Lung (tissue), 12 donors: Measurements from ENCODE around the gene SLC4A11. TPM values are rescaled to one million over a fixed set of nuclear protein-coding genes. Genes with fewer than 3 reads are reported as not detected.
"Not testable (repeated sequence)": the region's sequence is repeated elsewhere in the genome, so short reads cannot be mapped to it uniquely, and the experiment has no call there.

Experiments used
- ATAC-seq: fragments of 200-7000 bp; cut with Tn5 transposase; one replicate; pipeline ENCODE4 v1.9.1; 2020; ENCODE audit warnings: moderate number of reproducible peaks; ENCODE audit not compliant: insufficient read depth, low FRiP score
- DNase-seq, 3 donors: peaks; one replicate each; pipeline ENCODE4 v3.0.0-alpha.2; 2013 to 2017
- H3K27ac ChIP-seq, 2 donors: one replicate each; pipeline ENCODE4 v1.5.1; 2013; ENCODE audit warnings: mild to moderate bottlenecking in 2 of 2, moderate library complexity in 2 of 2, control low read depth in 1 of 2, inconsistent platforms in 1 of 2, low read depth in 1 of 2, low read length in 1 of 2
- H3K27me3 ChIP-seq, 3 donors: one replicate each; pipeline ENCODE4 v1.5.1; 2013; ENCODE audit warnings: low read length in 2 of 3; ENCODE audit not compliant: control insufficient read depth in 3 of 3, insufficient read depth in 3 of 3
- H3K36me3 ChIP-seq, 4 donors: one replicate each; pipeline ENCODE4 v1.5.1; 2013; ENCODE audit warnings: low read length in 4 of 4, mild to moderate bottlenecking in 1 of 4, moderate library complexity in 1 of 4; ENCODE audit not compliant: control insufficient read depth in 4 of 4, insufficient read depth in 4 of 4
- H3K4me1 ChIP-seq, 5 donors: one replicate each; pipeline ENCODE4 v1.5.1; 2013; ENCODE audit warnings: low read length in 5 of 5, mild to moderate bottlenecking in 2 of 5, moderate library complexity in 1 of 5; ENCODE audit not compliant: control insufficient read depth in 5 of 5, insufficient read depth in 5 of 5
- H3K4me3 ChIP-seq: one replicate; pipeline ENCODE4 v1.5.1; 2013; ENCODE audit warnings: mild to moderate bottlenecking, control low read depth, moderate library complexity
- H3K9ac ChIP-seq, 2 donors: one replicate each; pipeline ENCODE4 v1.5.1; 2013; ENCODE audit warnings: low read length in 2 of 2, control low read depth in 1 of 2; ENCODE audit not compliant: insufficient read depth in 1 of 2
- H3K9me3 ChIP-seq, 4 donors: one replicate each; pipeline ENCODE4 v1.5.1; 2013; ENCODE audit warnings: low read length in 3 of 4, mild to moderate bottlenecking in 1 of 4, moderate library complexity in 1 of 4; ENCODE audit not compliant: control insufficient read depth in 4 of 4, insufficient read depth in 3 of 4
- CTCF ChIP-seq: IDR thresholded peaks from 2 replicates; pipeline ENCODE4 v1.5.1; 2012; ENCODE audit warnings: mild to moderate bottlenecking; ENCODE audit errors: control extremely low read depth, extremely low read depth
- WGBS, 2 donors: extraction: QIAGEN DNeasy Blood & Tissue Kit; methylation state at CpG; one replicate each; pipeline ENCODE4 v1.1.7; 2013; 5-methylcytosine and 5-hydroxymethylcytosine counted together
- polyA plus RNA-seq, 2 donors: library from polyadenylated mRNA; stranded (reverse); fragments of 200-250 nt; gene quantifications; one replicate each; pipeline ENCODE4 v1.2.1, GENCODE V29; 2013
- total RNA-seq, 2 donors: library from RNA; depleted of rRNA in 1 of 2; stranded (reverse); fragments of >200 nt in 1 of 2; gene quantifications; one replicate each; pipeline ENCODE4 v1.2.1, GENCODE V29; 2014 to 2021
- donor health status: control.
- donor health status: control.
- donor health status: Bipolar disorder and iron deficiency.
- donor health status: healthy.
- donor health status: DM: yes; HTN: yes; CAD: no.

Gene SLC4A11
- total and polyA plus RNA-seq, 4 donors: 0.40 to 8.8 (median 4.7) TPM

GRCh38 chr20:3190681-3191111 lies 48.3 kb downstream of the SLC4A11 start:
- no peaks in the 10 kb centered on the region for H3K4me1 ChIP-seq
- peaks cover 0 to 2% (median 0%) of the 10 kb centered on the region in 4 donors for H3K9me3 ChIP-seq
- ATAC-seq: no peak
- H3K36me3 ChIP-seq: peaks cover 12 to 54% (median 26%) of the 10 kb centered on the region in 4 donors
- TF ChIP-seq CTCF: no peak
- H3K27me3 ChIP-seq: no peaks in the 10 kb centered on the region
- no peak overlapping the region for H3K4me3 ChIP-seq
- no peak overlapping the region for H3K27ac ChIP-seq
- 94 to 95% methylated on average over 14 of the region's 14 CpGs for WGBS, 2 donors
- no peak overlapping the region for H3K9ac ChIP-seq
- no peak for DNase-seq

- no peak for DNase-seq
- 89 to 91% methylated on average over 4 of the region's 4 CpGs for WGBS, 2 donors
- H3K4me1 ChIP-seq: no peaks in the 10 kb centered on the region
- no peak overlapping the region for H3K4me3 ChIP-seq
- no peaks in the 10 kb centered on the region for H3K27me3 ChIP-seq
- no peak overlapping the region for H3K27ac ChIP-seq
- ATAC-seq: no peak
- no peak for TF ChIP-seq CTCF
- H3K36me3 ChIP-seq: peaks cover 11 to 44% (median 18%) of the 10 kb centered on the region in 4 donors
- H3K9me3 ChIP-seq: peaks cover 0 to 2% (median 0%) of the 10 kb centered on the region in 4 donors
- no peak overlapping the region for H3K9ac ChIP-seq
These were observed 49.3 kb downstream of the SLC4A11 start for GRCh38 chr20:3189561-3190131.

- no peak for DNase-seq
- 88 to 95% methylated on average over 3 of the region's 3 CpGs for WGBS, 2 donors
- Histone ChIP-seq H3K27me3 (no peaks in the 10 kb centered on the region), H3K4me1 (no peaks in the 10 kb centered on the region), H3K4me3 (no peak overlapping the region), H3K27ac (no peak overlapping the region), H3K9ac (no peak overlapping the region), H3K36me3 (peaks cover 4 to 36% (median 13%) of the 10 kb centered on the region in 4 donors), H3K9me3 (no peaks in the 10 kb centered on the region)
- ATAC-seq: no peak
- no peak for TF ChIP-seq CTCF
These were observed 50.1 kb downstream of the SLC4A11 start for GRCh38 chr20:3188823-3189413.

- H3K4me3 ChIP-seq, H3K4me1 ChIP-seq, H3K27me3 ChIP-seq, DNase-seq, ATAC-seq, H3K9ac ChIP-seq, H3K27ac ChIP-seq, H3K9me3 ChIP-seq: not testable (repeated sequence)
- WGBS, 2 donors: 96% methylated on average over 9 of the region's 9 CpGs
- peaks cover 0 to 29% (median 11%) of the 10 kb centered on the region in 4 donors for H3K36me3 ChIP-seq
These were observed 51.1 kb downstream of the SLC4A11 start for GRCh38 chr20:3187861-3188260.
